Measurements from ENCODE around the gene ALK.

- TF ChIP-seq CREB1 (IDR thresholded peaks at IDR 0.05; ENCODE audit: low read depth) (no peak), TCF12 (IDR thresholded peaks at IDR 0.05; ENCODE audit: low read depth) (no peak), EGR1 (IDR thresholded peaks at IDR 0.05) (no peak), EP300 (IDR thresholded peaks at IDR 0.05; ENCODE audit: borderline replicate concordance) (no peak), RAD21 (IDR thresholded peaks at IDR 0.05; ENCODE audit: low read depth) (no peak)
Observed at GRCh38 chr2:29374823-29375222, 546.6 kb downstream of the ALK start.

Measured in Ishikawa (cell line).